ENCODE measurements around the gene LCE2D.
"Not testable (repeated sequence)": the region's sequence is repeated elsewhere in the genome, so short reads cannot be mapped to it uniquely, and the experiment has no call there.

LCE2D gene, protein sequence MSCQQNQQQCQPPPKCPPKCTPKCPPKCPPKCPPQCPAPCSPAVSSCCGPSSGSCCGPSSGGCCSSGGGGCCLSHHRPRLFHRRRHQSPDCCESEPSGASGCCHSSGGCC

DNA sequence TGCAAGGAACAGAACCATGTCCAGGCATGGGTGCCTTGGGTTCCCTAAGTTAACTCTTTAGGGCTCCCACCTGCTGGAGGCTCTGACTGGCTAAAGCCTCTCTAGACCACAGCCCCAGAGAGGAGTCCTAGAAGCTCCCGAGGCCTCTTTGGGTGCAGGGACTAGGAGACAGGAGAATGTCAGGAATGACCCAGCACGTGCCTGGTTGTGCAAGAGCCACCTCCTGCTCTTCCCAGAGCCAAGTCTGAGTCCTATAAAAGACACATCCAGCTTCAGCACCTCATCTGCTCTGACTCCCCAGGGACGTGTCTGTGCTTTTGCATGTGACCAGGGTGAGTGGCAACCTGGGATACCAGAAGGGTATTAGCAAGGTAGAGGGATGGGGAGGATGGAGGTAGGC, at the start of gene LCE2D:
LCE2D (plus strand) TSS at position 283 of the 400 bp plus-strand sequence. CDS start 726 bp downstream, outside the sequence.
- DNase-seq, result no peak

DNA sequence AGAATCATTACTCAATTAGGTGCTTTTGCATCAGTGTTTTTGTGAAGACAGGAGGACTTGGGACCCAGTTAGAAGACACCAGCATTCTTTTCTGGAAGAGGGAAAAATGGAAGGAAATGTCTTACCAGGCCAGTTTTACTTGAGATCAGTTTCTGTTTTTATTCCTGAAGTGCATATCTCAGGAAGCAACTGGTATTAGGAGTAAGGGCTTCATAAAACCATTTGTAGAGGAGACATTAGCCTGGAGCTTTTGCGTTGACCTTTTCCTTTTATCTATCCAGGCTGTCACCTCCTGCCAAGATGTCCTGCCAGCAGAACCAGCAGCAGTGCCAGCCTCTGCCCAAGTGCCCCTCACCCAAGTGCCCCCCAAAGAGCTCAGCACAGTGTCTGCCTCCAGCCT, 49.7 kb upstream of the LCE2D start, which contains the start of gene LCE3B:
LCE3B (plus strand) TSS at position 301 of the 400 bp plus-strand sequence; CDS start at position 301, 0 bp downstream.
- DNase-seq, result no peak

DNA sequence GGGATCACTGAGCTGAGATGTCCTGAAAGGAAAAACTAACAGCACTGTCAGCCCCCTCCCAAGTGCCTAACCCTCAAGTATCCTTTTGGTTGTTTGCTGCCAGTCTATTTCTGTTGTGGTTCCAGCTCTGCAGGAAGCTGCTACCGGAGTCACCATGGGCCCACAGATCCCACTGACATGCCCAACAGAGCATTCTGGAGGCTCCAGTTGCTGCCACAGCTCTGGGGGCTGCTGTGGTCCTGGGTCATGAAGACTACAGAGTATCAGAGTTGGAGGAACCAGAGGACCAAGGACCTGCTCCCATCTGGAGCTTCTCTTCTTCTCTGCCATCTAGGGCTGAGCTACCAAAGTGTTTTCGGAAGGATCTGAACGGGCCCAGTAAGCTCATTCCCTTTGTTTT, 41.2 kb upstream of the LCE2D start:
- no peak for DNase-seq

DNA sequence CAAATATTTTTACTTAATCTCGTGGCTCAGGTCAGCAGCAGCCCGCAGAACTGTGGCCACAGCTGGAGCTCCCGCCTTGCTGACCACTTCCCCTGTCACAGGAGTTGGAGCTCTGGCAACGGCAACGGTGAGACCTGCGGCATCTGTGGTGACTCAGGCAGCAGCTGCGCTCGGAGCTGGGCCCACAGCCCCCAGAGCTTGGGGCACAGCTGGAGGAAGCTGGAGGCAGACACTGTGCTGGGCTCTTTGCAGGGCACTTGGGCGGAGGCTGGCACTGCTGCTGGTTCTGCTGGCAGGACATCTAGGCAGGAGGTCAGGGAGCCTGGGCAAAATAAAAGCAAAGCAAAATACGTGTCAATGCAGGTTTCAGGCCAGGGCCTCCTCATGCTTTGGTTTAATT, 40.4 kb upstream of the LCE2D start, which contains the start of gene LCE3A:
LCE3A (minus strand) TSS at position 301 of the 400 bp plus-strand sequence; CDS start at position 301, 0 bp downstream.
- DNase-seq, result no peak

DNA sequence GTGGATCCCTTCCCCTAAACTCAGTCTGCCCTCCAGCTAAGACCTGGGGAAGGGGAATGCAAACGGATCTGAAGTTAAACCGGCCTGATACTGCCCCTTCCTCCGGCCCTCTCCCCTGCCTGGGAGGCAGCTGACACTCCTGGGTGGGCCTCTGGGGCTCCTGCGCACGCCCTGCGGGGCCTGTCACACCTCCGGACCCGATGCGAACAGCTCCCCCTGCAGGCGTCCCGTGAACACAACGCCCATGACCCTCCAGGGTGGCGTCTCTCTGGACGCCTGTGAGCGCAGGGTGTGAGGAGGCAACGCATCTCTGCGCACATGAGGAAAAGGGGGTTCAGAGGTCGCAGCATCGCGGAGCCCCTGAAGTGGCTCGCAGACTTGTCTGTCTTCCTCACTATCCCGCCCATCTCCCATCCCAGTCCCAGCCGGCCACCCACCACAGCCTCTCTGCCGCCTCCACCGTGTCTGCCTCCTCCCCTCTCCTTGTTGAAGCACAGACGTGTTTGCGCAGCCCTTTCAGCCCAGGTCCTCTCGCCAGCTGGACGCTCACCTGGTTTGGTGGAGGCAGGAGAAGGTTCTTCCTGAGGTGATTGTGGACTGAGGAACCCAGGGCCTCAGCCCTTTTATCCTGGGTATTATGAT, 39.9 kb upstream of the LCE2D start:
- DNase-seq, result no peak

DNA sequence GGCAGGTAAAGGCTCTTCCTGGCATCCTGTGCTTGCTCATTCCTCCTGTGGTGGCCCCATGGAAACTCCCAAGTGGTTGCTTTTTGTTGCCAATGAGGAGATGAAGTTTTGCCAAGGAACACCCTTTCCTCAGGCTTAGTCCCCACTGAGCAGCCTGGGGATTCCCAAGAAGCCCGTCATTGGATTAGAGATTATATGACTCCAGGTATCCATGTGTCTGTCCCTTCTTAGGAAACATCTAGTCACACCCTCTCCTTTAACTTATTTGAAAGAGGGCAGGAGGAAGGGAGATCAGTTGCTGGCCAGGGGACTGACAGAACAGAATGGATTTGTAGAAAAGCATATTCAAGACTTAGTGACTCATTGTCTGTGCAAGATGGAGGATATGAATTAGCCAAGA, 36.4 kb upstream of the LCE2D start:
- DNase-seq, result no peak

DNA sequence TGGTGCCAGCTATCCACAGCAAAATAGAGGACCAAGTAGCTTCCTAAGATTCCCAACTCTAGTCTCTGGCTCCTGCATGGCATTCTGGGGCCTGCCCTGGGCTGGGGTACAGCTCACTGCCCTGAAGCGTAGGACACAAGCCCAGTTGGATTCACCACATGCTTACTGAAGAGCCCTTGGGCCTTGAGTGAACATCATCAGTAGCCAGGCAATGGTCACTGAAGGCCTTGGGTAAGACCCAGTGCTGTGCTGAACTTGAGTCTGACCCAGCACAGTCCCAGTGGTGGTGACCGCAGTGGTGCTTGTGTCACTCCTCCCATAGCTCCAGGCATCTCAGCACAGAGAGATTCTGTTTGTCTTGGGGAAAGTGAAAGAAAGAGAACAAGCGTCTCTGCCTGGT, 32.6 kb upstream of the LCE2D start:
- DNase-seq, result no peak

DNA sequence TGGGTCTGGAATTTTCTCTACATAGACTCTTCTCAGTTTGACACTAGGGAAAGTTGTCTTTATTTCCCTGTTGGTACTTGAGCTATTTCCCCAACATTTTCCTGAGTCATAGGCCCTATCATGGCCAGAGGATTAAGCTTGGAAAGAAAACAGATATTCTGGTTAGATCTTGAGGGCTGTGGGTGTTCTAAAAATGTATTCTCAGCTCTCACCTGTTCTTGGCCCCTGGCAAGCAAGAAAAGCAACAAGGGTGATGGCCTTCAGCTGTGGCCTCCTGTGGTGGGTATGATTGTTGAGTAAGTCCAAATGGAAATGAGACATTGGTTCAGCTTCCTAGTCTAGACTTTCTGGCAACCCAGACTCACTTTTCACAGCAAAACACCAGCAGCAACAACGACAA, 22.8 kb upstream of the LCE2D start:
- DNase-seq, result no peak

DNA sequence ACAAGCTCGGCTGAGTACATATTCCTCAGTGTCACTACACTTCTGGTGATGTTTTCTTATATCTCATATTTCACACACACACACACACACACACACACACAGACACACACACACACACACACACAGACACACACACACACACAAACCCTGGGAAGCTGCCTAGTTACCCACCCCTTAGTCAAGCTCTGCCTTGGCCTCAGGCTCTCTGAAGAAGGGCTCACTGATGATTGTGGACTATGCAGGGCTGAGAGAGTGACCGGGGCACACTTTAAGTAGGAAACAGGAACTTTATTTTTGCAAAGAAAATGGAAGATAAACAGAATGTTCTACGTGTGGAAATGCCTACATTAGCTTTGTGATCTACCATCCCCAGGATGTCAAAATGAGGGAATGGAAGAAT, 19.2 kb upstream of the LCE2D start:
- DNase-seq, result no peak

DNA sequence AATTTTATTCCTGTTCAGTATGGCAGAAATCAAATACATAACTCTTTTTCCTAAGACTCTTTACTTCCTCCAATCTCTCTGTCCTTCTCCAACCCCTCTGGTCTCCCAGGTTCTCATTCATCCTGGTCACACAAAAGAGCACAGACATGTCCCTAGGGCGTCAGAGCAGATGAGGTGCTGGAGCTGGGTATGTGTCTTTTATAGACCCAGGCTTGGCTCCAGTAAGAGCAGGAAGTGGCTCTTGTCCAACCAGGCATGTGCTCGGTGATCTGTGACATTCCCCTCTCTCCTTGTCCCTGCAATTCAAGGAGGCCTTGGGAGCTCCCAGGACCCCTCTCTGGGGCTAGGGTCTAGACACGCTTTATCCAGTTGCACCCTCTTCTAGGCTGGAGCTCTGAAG, 18.0 kb upstream of the LCE2D start:
- DNase-seq, result no peak

DNA sequence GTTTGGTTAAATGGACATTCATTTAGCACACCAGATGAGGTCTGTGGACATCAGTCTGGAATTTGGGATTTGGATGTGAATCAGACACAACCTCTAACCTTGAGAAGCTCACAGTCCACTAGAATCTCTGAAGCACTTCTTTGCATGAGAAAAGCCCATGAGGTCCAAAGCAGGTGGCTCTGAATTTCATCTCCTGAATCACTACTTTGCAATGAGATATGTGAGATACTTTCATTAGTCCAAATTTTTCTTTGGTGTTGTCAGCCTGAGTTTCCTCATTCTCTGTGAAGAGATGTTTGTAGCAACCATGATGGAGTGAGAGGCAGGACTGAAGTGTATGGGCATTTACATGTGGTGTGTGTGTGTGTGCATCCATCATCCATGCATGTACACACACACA, 16.5 kb upstream of the LCE2D start:
- no peak for DNase-seq

DNA sequence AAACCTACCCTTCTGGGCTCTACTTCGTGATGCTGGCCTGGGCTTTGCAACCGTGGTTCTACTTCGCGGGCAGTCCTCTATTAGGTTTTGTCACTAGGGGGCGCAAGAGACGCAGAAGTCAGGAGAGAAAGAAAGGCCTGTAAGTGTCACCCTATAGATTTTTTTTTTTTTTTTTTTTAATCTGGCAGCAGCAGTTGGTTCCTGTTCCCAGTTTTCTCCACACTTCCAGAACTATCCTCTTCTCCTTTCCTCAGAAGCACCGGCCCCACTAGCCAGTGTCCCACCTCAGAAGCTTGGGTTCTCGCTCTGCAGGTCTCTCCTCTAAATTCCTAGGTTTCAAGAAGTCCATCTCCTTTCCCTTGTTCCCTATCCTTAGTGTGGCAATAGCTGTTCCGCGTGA, 9.1 kb upstream of the LCE2D start:
- no peak for DNase-seq

DNA sequence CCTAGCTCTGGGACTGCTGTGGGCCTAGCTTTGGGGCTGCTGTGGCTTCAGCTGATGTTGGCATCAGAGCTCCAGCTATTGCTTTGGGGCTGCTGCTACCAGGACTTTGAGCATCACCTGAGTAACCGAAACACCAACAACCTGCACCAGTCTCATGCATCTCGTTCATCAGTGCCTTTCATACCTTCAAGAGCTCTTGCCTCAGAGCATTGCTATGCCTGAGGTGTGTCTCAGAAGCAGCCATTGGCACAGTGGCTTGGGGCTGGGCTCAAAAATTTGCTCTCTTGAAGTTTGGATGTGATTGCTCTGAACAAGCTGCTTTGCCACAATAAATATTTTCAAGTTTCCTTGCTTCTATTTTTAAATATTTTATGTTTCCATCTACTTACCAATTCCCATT, 6.7 kb upstream of the LCE2D start:
- no peak for DNase-seq

DNA sequence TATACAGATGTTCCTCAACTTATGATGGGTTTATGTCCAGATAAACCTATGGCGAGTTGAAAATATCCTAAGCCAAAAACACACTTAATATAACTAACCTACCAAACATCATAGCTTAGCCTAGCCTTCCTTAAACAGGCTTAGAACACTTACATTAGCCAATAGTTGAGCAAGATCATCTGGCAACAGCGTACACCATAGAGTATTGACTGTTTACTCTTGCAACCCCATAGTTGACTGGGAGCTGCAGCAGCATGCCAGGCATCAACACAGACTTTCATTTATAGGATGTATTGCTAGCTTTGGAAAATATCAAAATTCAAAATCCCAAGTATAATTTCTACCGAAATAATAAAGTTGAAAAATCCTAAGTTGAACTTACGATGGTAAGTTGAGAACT, 5.5 kb upstream of the LCE2D start:
- no peak for DNase-seq

DNA sequence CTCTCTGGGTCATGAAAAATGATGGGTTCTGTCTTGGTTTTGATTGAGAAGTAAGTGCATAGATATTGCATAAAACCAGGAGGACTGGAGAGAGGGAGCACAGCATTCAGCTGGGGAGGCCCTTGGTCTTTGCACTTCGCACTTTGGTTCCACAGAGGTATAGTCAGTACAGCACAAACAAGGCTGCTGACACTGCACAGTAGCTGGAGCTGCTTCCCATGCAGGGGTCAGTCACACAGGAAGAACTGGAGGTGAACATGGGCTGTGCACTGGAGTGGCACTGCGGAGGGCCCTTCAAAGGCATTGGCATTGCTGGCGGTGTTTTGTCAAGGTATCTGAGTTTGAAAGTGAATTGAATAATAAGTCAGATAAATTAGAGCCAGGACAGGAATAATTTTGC, 4.5 kb upstream of the LCE2D start:
- no peak for DNase-seq

DNA sequence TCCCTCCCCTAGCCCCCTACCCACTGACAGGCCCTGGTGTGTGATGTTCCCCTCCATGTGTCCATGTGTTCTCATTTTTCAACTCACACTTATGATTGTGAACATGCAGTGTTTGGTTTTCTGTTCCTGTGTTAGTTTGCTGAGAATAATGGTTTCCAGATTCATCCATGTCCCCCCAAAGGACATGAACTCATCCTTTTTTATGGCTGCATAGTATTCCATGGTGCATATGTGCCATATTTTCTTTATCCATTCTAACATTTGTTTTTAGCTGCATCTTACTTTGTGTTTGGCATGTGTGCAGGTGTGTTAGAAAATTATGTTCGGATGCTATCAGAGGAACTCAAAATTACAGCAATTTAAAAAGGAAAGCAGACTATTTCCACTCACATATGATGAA, 3.0 kb downstream of the LCE2D start:
- not testable (repeated sequence) for DNase-seq

DNA sequence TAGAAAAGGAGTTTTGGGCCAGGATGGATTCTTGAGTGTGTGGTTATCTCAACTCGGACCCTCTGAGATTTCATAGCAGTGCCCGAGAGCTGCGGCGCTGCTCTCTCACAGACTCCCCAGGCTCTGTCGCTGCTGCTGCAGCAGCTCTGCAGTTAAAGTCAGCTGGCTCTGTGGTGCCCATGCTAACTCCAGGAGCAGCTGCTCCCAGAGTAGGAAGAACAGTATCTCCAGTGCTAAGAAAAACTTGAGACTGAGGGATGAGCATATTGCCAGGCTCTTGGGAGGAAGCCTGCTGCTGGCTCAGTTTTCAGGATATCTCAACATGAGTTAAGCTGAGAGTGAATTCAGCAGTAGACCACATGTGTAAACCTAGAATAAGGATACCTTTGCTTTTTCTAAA, 4.5 kb downstream of the LCE2D start:
- DNase-seq, result no peak

DNA sequence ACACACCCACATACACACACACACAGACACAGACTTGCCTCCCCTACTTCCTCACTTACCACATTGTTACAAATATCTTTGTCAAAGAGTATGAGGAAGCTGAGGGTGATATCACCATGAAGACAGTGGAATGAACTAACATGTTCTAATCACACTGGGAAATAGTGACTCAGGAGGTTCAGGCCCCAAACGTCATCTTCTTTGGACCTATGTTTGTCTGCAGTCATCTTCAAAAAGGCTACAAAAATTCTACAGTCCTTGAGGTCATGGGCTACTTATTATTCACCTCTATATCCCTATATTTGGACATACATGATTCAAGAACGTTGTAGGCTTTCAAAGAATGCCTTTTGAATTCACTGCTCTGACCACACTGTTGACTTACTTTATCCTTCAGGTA, 9.8 kb downstream of the LCE2D start:
- DNase-seq, result no peak

DNA sequence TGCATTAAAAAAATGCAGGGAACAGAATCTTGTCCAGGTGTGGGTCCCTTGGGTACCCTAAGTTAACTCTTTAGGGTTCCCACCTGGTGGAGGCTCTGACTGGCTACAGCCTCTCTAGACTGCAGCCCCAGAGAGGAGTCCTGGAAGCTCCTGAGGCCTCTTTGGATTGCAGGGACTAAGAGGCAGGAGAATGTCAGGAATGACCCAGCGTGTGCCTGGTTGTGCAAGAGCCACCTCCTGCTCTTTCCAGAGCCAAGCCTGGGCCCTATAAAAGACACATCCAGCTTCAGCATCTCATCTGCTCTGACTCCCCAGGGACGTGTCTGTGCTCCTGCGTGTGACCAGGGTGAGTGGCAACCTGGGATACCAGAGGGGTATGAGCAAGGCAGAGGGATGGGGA, 11.8 kb downstream of the LCE2D start, which contains the start of gene LCE2C:
LCE2C (plus strand) TSS at position 297 of the 400 bp plus-strand sequence. CDS start 737 bp downstream, outside the sequence.
- DNase-seq, result not testable (repeated sequence)

DNA sequence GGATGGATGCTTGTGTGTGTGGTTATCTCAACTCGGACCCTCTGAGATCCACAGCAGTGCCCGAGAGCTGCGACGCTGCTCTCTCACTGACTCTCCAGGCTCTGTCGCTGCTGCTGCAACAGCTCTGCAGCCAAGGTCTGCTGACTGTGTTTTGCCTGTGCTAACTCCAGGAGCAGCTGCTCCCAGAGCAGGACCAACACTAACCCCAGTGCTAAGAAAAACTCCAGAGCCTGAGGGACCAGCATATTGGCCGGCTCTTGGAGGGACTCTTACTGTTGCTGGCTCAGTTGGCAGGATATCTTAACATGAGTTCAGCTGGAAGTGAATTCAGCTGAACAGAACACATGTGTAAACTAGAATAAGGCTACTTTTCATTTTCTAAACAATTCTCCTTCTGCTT, 16.3 kb downstream of the LCE2D start:
- no peak for DNase-seq

DNA sequence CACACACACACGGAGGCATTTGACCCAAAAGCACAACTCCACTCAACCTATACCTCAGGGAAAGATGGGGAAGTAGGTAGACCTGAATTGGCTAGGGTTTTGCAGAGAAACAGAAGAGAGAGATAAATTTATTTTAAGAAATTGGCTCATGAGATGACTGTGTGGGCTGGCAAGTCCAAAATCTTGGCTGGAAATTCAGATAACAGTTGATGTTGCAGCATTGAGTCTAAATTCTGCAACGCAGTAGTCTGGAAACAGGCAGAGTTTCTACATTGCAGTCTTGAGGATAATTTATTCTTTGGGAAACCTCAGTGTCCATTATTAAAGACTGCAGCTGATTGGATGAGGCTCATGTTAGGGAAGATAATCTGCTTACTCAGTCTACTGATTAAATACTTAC, 18.4 kb downstream of the LCE2D start:
- DNase-seq, result no peak

DNA sequence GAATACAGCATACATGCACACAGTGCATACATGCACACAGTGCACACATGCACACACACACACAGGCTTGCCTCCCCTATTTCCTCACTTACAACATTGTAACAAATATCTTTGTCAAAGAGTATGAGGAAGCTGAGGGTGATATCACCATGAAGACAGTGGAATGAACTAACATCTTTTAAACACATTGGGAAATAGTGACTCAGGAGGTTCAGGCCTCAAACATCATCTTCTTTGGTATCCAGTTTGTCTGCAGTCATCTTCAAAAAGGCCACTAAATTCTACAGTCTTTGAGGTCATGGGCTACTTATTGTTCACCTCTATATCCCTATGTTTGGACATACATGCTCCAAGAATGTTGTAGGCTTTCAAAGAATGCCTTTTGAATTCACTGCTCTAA, 20.7 kb downstream of the LCE2D start:
- no peak for DNase-seq

DNA sequence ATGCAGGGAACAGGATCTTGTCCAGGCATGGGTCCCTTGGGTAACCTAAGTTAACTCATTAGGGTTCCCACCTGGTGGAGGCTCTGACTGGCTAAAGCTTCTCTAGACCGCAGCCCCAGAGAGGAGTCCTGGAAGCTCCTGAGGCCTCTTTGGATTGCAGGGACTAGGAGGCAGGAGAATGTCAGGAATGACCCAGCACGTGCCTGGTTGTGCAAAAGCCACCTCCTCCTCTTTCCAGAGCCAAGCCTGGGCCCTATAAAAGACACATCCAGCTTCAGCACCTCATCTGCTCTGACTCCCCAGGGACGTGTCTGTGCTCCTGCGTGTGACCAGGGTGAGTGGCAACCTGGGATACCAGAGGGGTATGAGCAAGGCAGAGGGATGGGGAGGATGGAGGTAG, 22.6 kb downstream of the LCE2D start, which contains the start of gene LCE2B:
LCE2B (plus strand) TSS at position 301 of the 400 bp plus-strand sequence. CDS start 721 bp downstream, outside the sequence.
- not testable (repeated sequence) for DNase-seq

DNA sequence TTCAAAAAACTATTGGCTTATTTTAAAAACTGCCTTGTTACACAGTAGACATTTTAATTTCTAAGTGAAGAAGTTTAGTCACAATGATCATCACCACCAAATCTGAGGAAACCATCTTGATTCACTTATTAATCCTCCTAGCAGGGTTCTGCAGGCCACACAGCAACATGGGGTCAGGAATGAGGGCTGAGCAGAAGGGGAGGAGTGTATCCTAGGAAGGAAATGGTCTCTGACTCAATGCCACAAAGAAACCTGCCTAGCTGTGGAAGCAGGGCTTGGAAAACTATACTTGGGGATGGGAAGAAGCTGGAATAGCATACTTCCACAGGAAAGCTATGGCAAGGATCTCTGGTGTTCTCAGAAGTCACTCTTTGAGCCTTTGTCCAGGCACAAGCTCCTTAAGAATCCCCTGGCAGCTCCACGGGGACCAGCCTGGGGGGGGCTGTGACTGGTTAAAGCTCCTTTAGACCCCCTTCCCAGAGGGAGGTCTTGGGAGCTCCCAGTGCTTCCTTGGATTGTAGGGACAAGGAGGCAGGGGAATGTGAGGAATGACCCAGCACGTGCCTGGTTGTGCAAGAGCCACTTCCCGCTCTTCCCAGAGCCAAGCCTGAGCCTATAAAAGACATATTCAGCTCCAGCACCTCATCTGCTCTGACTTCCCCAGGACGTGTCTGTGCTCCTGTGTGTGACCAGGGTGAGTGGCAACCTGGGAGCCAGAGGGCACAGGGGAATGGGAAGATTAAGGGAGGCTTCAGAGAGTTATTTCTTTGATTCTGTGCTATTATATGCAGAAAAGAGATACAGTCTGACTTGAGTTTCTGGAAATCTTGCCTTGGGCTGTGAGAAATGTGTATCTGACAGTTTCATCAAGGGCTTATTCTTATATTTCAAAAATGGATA, 34.8 kb downstream of the LCE2D start, which contains the start of gene LCE2A:
LCE2A (plus strand) TSS at position 645 of the 900 bp plus-strand sequence. CDS start 557 bp downstream, outside the sequence.
- no peak for DNase-seq

Data from NCI-H1417 treated with DMSO at 0.1 percent for 48 hours (cell line).